Activated T-cell treated with anti-CD3 and anti-CD28 coated beads, Interleukin-2, amount 50 U/mL, for 4 hours (primary cell): ENCODE measurements around the gene GCNA. TPM values are rescaled to one million over a fixed set of nuclear protein-coding genes. Genes with fewer than 3 reads are reported as not detected.
A peak's percentile ranks its signal among the peaks of the same experiment; 100 is the strongest.
"Not testable (repeated sequence)": the region's sequence is repeated elsewhere in the genome, so short reads cannot be mapped to it uniquely, and the experiment has no call there.

Source experiments
- ATAC-seq, 2 donors: fragments of 200-7000 bp; cut with Tn5 transposase; one replicate each; pipeline ENCODE4 v1.10.0; 2021
- DNase-seq: peaks from one replicate; pipeline ENCODE4 v3.0.0-alpha.2; 2020
- H3K27me3 Mint-ChIP-seq: one replicate; pipeline ENCODE4 v1.8.0; 2021; ENCODE audit warnings: low read depth, mixed read lengths
- H3K36me3 Mint-ChIP-seq: one replicate; pipeline ENCODE4 v1.8.0; 2022; ENCODE audit warnings: mixed read lengths; ENCODE audit not compliant: insufficient read depth
- H3K4me1 Mint-ChIP-seq: one replicate; pipeline ENCODE4 v1.8.0; 2021; ENCODE audit warnings: low read depth, mixed read lengths
- H3K4me3 Mint-ChIP-seq: one replicate; pipeline ENCODE4 v1.8.0; 2021; ENCODE audit warnings: mild to moderate bottlenecking, moderate library complexity, mixed read lengths
- H3K9me3 Mint-ChIP-seq: one replicate; pipeline ENCODE4 v1.8.0; 2021; ENCODE audit warnings: mixed read lengths
- total RNA-seq, 3 donors: library from RNA; stranded (reverse); gene quantifications; one replicate each; pipeline ENCODE4 v1.2.1, GENCODE V29; 2021

Gene GCNA
- total RNA-seq, 3 donors from 2014 or later: 1.7 to 2.2 (median 2.1) TPM

- Mint-ChIP-seq H3K9me3 (no peaks in the 10 kb centered on the region), H3K4me3 (no peak overlapping the region), H3K4me1 (peaks cover 19% of the 10 kb centered on the region), H3K27me3 (no peaks in the 10 kb centered on the region), H3K36me3 (no peaks in the 10 kb centered on the region)
- DNase-seq (no peak), ATAC-seq (no peak)
These were observed 82.6 kb downstream of the GCNA start for GRCh38 chrX:71660562-71661416.

GRCh38 chrX:71661919-71662318 is 83.7 kb downstream of the GCNA start:
- DNase-seq: no peak
- Mint-ChIP-seq H3K4me1 (peaks cover 19% of the 10 kb centered on the region), H3K27me3 (no peaks in the 10 kb centered on the region), H3K4me3 (no peak overlapping the region), H3K36me3 (no peaks in the 10 kb centered on the region), H3K9me3 (no peaks in the 10 kb centered on the region)
- no peak for ATAC-seq

- not testable (repeated sequence) for DNase-seq, H3K9me3 Mint-ChIP-seq, H3K36me3 Mint-ChIP-seq, H3K27me3 Mint-ChIP-seq
- ATAC-seq: peak; percentile 38 to 42
- H3K4me3 Mint-ChIP-seq: peak overlapping the region; percentile 40
- peaks cover 19% of the 10 kb centered on the region for H3K4me1 Mint-ChIP-seq
These were observed 84.4 kb downstream of the GCNA start for GRCh38 chrX:71662654-71663053.

Other genes with a start within 250 kb of the GCNA start
- gene TAF1, start 212.1 kb upstream of the GCNA start, total RNA-seq: 10 to 100 TPM; 24.9 to 32.2 (median 29.0) TPM
- 100 to 1,000 TPM; 150 to 198 (median 166) TPM for gene OGT, start 45.3 kb upstream of the GCNA start, total RNA-seq
- 10 to 100 TPM; 44.9 to 64.7 (median 53.1) TPM for gene CXCR3, start 40.1 kb downstream of the GCNA start, total RNA-seq
- not detected for gene CXorf49, start 139.8 kb downstream of the GCNA start, total RNA-seq
- gene CXorf49B, start 184.9 kb downstream of the GCNA start, total RNA-seq: not detected